SHP77 treated with DMSO at 0.1 percent for 48 hours (cell line): ENCODE measurements around the gene COL26A1.
"Not testable (repeated sequence)": the region's sequence is repeated elsewhere in the genome, so short reads cannot be mapped to it uniquely, and the experiment has no call there.

Experiments
- DNase-seq: peaks from one replicate; lab custom pipeline; 2025; lab: John Stamatoyannopoulos, UW

Gene COL26A1

DNA sequence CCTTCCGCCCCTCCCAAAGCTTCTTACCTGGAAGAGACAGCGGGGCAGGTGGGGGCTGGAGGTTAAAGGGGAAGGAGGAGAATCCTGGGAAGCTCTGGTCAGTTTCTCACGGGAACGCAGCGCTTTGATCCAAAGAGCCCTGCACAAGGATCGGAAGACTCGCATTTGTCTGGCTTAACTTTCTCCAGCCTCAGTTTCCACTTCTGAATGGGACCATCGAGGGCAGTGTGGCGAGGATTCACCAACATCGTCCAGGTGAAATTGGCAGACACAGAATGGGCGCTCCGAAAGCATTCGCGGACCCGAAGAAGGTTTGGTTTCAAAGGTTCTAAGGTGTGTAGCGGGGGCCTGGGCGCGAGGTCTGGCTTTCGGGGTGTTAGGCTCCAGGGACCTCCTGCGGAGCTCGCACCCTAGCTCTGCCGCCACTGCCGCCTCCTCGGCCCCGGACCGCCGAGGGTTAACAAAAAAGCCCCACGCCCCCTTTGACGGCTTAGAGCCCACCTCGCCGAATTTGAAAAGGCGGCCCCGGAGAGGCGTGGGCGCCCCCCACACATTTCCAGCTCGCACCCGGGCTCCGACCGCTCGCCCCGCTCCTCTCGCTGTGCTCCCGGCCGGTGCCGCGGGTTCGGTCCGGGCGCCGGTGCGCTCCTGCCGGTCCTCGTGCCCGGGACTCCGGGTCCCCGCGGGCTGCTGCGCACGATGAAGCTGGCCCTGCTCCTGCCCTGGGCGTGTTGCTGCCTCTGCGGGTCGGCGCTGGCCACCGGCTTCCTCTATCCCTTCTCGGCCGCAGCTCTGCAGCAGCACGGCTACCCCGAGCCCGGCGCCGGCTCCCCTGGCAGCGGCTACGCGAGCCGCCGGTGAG is at the start of gene COL26A1:
TSS of gene COL26A1 (plus strand) at position 542 of the 862 bp plus-strand sequence. CDS start at position 700, 158 bp downstream.
- DNase-seq, result no peak

GRCh38 chr7:101315336-101315735 is 47.3 kb upstream of the COL26A1 start:
- DNase-seq, result no peak

- no peak for DNase-seq
Observed at GRCh38 chr7:101319401-101319800, 43.3 kb upstream of the COL26A1 start.

DNA sequence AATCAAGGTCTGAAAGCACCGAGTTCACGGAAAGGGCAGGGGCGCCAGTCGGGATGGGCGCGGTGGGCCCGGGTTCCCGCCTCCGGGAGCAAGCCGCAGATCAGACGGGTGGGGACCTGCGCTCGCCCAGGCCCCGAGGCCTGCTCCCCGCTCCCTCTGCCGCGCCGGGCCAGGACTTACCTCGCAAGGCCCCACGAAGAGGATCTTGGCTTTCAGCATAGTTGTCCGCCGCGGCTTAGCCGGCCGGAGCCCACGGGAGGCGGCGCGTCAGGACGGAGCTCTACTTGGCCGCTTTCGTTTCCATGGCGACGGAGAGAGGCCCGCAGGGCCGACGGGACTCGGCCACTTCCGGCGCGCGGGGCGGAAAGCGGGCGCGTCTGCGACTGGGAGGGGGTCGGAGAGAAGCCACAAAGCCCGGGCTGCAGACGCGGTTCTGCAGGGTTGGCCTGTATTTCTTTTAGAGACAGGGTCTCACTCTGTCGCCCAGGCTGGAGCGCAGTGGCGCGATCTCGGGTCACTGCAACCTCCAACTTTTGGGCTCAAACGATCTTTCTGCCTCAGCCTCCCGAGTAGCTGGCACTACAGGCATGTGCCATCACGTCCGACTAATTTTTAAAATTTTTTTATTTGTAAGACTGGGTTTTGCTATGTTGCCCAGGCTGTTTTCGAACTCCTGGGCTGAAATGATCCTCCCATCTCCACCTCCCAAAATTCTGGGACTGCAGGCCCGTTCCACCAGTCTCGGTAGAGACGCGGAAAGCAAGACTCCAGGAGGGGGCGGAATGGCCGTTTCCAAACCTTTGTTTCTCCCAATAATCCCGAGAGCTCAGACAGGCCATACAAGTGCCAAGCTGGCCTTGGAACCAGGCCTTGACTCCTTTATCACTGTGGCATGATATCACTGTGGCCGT is 40.9 kb upstream of the COL26A1 start, which contains the start of gene IFT22:
TSS of gene IFT22 (minus strand) at position 322 of the 911 bp plus-strand sequence. CDS start at position 219, 103 bp downstream.
- peak; percentile 61 for DNase-seq

- no peak for DNase-seq
Observed at GRCh38 chr7:101328159-101328558, 34.5 kb upstream of the COL26A1 start.

GRCh38 chr7:101330011-101330484 is 32.6 kb upstream of the COL26A1 start:
- DNase-seq, result no peak

DNA sequence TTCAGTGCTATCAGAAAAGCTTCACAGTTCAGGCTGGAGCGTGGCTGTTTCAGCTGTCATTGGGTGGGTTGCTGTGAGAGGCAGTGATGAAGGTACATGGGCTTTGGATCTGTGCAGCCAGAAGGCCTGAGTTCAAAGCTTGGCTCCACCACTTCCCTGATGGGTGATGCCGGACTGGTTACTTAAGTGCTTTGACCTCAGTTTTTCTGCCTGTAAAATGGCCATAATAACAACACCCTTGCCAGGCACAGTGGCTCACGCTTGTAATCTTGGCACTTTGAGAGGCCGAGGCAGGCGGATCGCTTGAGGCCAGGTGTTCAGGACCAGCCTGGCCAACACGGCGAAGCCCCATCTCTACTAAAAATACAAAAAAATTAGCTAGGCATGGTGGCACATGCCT is 30.6 kb upstream of the COL26A1 start:
- DNase-seq, result no peak

GRCh38 chr7:101333912-101334311 is 28.8 kb upstream of the COL26A1 start:
- no peak for DNase-seq

GRCh38 chr7:101340379-101340778 is 22.3 kb upstream of the COL26A1 start:
- no peak for DNase-seq

- no peak for DNase-seq
Observed at GRCh38 chr7:101342892-101343291, 19.8 kb upstream of the COL26A1 start.

- no peak for DNase-seq
Observed at GRCh38 chr7:101347477-101347876, 15.2 kb upstream of the COL26A1 start.

DNA sequence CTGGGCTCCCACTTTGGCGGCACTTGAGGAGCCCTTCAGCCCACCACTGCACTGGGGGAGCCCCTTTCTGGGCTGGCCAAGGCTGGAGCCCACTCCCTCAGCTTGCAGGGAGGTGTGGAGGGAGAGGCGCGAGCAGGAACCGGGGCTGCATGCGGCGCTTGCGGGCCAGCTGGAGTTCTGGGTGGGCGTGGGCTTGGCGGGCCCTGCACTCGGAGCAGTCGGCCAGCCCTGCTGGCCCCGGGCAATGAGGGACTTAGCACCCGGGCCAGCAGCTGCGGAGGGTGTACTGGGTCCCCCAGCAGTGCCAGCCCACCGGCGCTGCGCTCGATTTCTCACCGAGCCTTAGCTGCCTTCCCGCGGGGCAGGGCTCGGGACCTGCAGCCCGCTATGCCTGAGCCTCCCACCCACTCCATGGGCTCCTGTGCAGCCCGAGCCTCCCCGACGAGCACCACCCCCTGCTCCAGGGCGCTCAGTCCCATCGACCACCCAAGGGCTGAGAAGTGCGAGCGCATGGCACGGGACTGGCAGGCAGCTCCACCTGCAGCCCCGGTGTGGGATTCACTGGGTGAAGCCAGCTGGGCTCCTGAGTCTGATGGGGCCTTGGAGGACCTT is 14.1 kb upstream of the COL26A1 start:
- DNase-seq, result not testable (repeated sequence)

GRCh38 chr7:101349300-101349699 is 13.4 kb upstream of the COL26A1 start:
- DNase-seq, result not testable (repeated sequence)

DNA sequence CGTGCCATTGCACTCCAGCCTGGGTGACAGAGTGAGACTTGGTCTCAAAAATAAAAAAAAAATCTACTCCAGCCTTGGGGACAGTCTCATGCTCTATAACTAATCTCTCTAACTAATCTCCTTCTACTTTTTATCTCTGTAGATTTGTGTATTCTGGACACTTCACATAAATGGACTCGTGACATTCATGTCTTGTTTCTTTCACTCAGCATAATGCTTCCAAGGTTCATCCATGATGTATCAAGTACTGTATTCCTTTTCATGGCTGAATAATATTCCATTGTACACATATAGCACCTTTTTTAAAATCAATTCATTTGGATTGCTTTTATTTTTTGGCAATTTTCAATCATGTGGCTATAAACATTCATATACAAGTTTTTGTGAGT is 9.8 kb upstream of the COL26A1 start:
- DNase-seq, result no peak

DNA sequence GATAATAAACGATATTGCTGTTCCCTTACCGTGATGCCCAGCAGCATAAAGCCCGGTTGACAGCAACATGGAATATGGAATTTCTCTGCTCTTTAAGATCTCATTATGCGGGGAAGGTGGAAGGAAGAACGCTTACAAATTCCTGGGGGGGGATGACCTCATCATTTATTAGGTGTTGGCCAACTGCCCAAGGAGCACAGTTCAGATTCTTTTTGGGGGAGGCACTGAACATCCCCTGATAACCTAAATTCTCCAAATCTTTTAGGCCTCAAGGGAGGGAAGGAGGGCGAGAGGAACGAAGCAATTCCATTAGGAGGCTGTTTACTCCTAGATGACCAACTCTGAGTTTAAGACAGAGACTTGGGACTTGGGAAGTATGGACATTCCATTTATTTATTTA is 5.2 kb upstream of the COL26A1 start:
- no peak for DNase-seq

- no peak for DNase-seq
Observed at GRCh38 chr7:101363196-101363733, 590 bp downstream of the COL26A1 start.

GRCh38 chr7:101363734-101364374 is 1.2 kb downstream of the COL26A1 start:
- no peak for DNase-seq

DNA sequence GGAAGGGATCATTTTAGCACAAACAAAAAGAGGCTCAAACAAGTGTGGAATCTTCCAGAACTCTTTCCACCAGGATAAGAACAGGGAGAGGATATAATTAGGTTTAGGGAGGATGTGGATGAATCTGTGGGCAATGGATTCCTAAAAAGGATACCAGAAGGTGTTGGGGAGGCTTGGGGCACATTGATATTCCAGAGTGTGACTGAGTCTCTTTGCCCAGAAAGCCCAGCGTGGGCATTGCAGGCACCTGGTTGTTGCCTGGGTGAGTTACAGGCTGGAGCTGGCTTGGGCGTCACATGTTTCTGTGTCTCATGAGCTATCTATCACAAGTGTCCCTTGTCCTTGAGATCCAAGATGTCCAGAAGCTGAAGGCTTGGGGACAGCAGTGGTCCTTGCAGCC is 3.3 kb downstream of the COL26A1 start:
- DNase-seq, result no peak

GRCh38 chr7:101367676-101368075 is 5.0 kb downstream of the COL26A1 start:
- DNase-seq, result no peak

DNA sequence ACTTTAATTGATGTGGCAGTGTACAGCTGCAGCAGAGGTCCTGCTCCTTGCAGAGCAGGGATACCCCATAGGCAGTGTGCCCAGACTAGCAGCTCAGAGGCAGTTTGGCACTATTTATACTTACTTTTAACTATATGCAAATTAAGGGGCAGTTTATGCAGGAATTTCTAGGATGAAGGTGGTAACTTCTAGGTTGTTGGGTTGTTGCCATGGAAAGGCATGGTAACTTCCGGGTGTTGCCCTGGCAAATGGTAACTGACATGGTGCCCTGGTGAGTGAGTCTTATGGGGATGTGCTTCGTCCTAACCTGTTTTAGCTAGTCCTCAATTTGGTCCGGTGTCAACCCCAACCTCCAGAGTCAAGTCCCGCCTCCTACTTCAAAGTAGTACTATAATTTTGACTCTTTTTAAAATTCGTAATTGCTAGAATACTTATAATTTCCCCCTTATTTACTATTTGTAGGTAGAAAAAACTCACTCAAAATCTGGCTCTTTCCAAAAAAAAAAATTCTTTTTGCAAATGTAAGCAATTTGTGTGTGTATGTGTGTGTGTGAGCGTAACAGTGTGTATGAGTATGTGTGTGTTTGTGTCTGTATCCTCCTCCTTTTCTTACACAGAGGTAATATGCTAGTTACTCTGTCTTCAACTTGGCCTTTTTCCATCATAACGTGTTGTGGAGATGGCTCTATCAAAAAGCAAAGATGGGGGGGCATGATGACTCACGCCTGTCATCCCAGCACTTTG is 5.9 kb downstream of the COL26A1 start:
- DNase-seq, result no peak

DNA sequence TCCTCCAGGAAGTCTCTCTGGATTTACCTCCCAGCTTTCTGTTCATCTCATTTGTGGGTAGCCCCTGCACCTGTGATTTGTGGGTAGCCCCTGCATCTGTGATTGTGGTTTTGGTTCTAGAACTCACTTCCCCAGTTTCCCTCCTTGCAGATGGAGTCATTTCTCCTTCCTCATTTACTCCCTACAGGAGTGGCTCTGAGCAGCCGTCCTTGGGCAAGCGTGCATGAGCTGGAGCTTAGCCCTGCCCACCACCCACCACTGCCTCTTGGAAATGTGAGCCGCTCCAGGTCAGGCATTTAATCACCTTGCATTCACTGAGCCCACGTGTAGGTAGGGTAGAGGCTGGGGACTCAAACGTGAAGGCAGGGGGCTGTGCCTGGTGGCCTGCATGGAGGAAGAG is 8.2 kb downstream of the COL26A1 start:
- no peak for DNase-seq
